HepG2 (cell line): Measurements from ENCODE around the gene ATR. TPM values are rescaled to one million over a fixed set of nuclear protein-coding genes. Genes with fewer than 3 reads are reported as not detected.

Experiments
- ATAD3A ChIP-seq: sonication (generic); formaldehyde crosslinking; IDR thresholded peaks from 2 replicates; pipeline ENCODE4 v1.4.0; 2020; ENCODE audit warnings: missing genetic modification reagents
- GMEB1 ChIP-seq: sonication (generic); formaldehyde crosslinking; IDR thresholded peaks from 2 replicates; pipeline ENCODE4 v1.5.1; 2020; ENCODE audit warnings: missing genetic modification reagents, mild to moderate bottlenecking, borderline replicate concordance
- ISL2 ChIP-seq: sonication (generic); formaldehyde crosslinking; IDR thresholded peaks from 2 replicates; pipeline ENCODE4 v1.5.0; 2020; ENCODE audit warnings: missing genetic modification reagents
- KDM4B ChIP-seq: sonication (generic); formaldehyde crosslinking; IDR thresholded peaks from 2 replicates; pipeline ENCODE4 v1.4.0; 2020; ENCODE audit warnings: missing genetic modification reagents
- KLF6 ChIP-seq: IDR thresholded peaks from 2 replicates; pipeline ENCODE4 v1.8.0; 2016; ENCODE audit warnings: missing biosample characterization, missing genetic modification reagents
- MLX ChIP-seq: IDR thresholded peaks from 2 replicates; pipeline ENCODE4 v1.6.1; 2016
- MXI1 ChIP-seq: IDR thresholded peaks from 3 replicates; pipeline ENCODE4 v1.6.1; 2012; ENCODE audit warnings: low read depth, low read length, inconsistent platforms, borderline replicate concordance
- NBN ChIP-seq: fragments of 450-650 bp; conservative IDR thresholded peaks from 2 replicates; pipeline ENCODE4 v1.6.1; 2017
- PAX8 ChIP-seq: sonication (generic); formaldehyde crosslinking; IDR thresholded peaks from 2 replicates; pipeline ENCODE4 v1.8.0; 2022; ENCODE audit warnings: mild to moderate bottlenecking, missing genetic modification reagents, borderline replicate concordance
- PHF20 ChIP-seq: sonication (generic); formaldehyde crosslinking; IDR thresholded peaks from 2 replicates; pipeline ENCODE4 v1.5.0; 2020; ENCODE audit warnings: mild to moderate bottlenecking, missing genetic modification reagents
- RBFOX2 ChIP-seq: fragments of 200-400 bp; formaldehyde crosslinking; IDR thresholded peaks from 2 replicates; pipeline ENCODE4 v1.6.1; 2017; ENCODE audit warnings: low read depth, mild to moderate bottlenecking, low read length
- RORA ChIP-seq: sonication (generic); formaldehyde crosslinking; IDR thresholded peaks from 2 replicates; pipeline ENCODE4 v1.5.0; 2020; ENCODE audit warnings: mild to moderate bottlenecking, missing genetic modification reagents, moderate library complexity
- SATB2 ChIP-seq: sonication (generic); formaldehyde crosslinking; IDR thresholded peaks from 2 replicates; pipeline ENCODE4 v1.5.0; 2020; ENCODE audit warnings: missing genetic modification reagents
- SRSF1 ChIP-seq: fragments of 200-400 bp; formaldehyde crosslinking; optimal IDR thresholded peaks from 2 replicates; pipeline ENCODE3; 2017; ENCODE audit warnings: mild to moderate bottlenecking, low read depth, low read length, moderate library complexity
- ZKSCAN1 ChIP-seq: fragments of 150-350 bp; IDR thresholded peaks from 2 replicates; pipeline ENCODE4 v1.6.1; 2014; ENCODE audit warnings: low read length
- ZNF326 ChIP-seq: sonication (generic); formaldehyde crosslinking; IDR thresholded peaks from 2 replicates; pipeline ENCODE4 v1.4.0; 2020; ENCODE audit warnings: missing genetic modification reagents, borderline replicate concordance
- ZNF660 ChIP-seq: sonication (generic); formaldehyde crosslinking; IDR thresholded peaks from 2 replicates; pipeline ENCODE4 v1.5.1; 2020; ENCODE audit warnings: mild to moderate bottlenecking, low read depth, missing genetic modification reagents, borderline replicate concordance
- ZNF780A ChIP-seq: sonication (generic); formaldehyde crosslinking; IDR thresholded peaks from 2 replicates; pipeline ENCODE4 v1.8.0; 2022; ENCODE audit warnings: mild to moderate bottlenecking, missing genetic modification reagents, moderate library complexity
- ZSCAN21 ChIP-seq: sonication (generic); formaldehyde crosslinking; IDR thresholded peaks from 2 replicates; pipeline ENCODE4 v1.8.0; 2022; ENCODE audit warnings: mild to moderate bottlenecking, missing genetic modification reagents, moderate library complexity, borderline replicate concordance
- polyA plus RNA-seq, 8 experiments: library from polyadenylated mRNA; depleted of rRNA in 3 of 8; stranded (reverse) in 7 of 8; unstranded in 1 of 8; fragments of >200 nt; fragmentation: Illumina TruSeq in 4 of 8; extraction: Trizol in 4 of 8; gene quantifications; 2 replicates each; pipeline versions ENCODE4 v1.2.1 to v1.2.3, GENCODE V29; 2011 to 2016; ENCODE audit warnings: low read depth in 4 of 8, missing spikeins in 1 of 8, mixed read lengths in 1 of 8; ENCODE audit not compliant: insufficient read depth in 1 of 8
- total RNA-seq, 5 experiments: library from RNA; depleted of rRNA; stranded (reverse); fragments of >200 nt; fragmentation: Illumina TruSeq; extraction: Trizol; gene quantifications; 2 replicates each; pipeline ENCODE4 v1.2.3, GENCODE V29; 2016; ENCODE audit warnings: low read depth in 1 of 5
- TF ChIP-seq, protein P1 (sequence below): sonication (generic); formaldehyde crosslinking; IDR thresholded peaks from 2 replicates; pipeline ENCODE4 v1.4.0; 2020; ENCODE audit warnings: missing genetic modification reagents

Gene ATR
- total and polyA plus RNA-seq, 2 of the 13 experiments (the other 11 are each of a cell fraction or from before 2014, with no cell fraction given), result 6.6 to 17.0 TPM

DNA sequence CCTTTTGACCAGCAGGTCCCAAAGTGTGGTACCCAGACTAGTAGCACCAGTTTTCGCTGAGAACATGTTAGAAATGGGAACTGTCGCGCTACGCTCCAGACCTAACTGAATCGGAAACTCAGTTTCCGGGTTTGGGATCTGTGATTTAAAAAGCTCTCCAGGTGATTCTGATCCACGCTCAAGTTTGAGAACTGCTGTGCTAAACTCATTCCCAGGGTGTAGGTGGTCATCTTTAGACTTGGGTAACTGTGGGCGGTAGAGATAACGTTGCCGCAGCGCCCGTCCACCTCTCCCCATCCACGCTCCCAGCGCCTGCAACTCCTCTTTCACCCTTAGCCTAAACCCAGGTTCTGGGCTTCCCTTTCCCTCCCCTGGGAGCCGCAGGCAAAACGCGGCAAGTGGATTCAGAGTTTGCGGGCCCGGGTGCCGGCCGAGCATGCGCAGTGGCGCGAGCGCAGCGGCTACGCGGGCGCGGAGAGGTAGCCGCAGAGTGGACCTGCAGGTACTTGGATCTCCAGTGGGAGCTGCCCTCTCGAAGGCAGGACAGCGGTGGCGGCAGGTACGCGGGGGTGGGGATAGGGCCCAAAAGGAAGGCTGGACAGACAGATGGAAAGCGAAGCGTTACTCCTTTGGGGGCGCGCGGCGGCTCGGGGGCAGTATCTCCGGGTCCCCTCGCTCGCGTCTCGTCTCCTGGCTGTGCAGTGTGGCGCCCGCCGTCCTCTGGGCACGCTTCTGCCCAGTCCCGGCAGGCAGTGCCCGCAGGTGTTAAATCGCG, 17.6 kb upstream of the ATR start, which contains the start of gene PLS1 (continued):
- no peak for TF ChIP-seq ZNF326 (CRISPR knock-in tag)
- no peak for TF ChIP-seq SRSF1
- TF ChIP-seq MXI1, result no peak
- TF ChIP-seq ZSCAN21, result 0 out of 2 replicates have a peak, but pooled peaks have one; percentile 66
- TF ChIP-seq SATB2 (CRISPR knock-in tag), result no peak
- TF ChIP-seq ZNF660 (CRISPR knock-in tag), result no peak
- peak; percentile 82 for TF ChIP-seq GMEB1
- TF ChIP-seq ATAD3A (CRISPR knock-in tag), result 0 out of 2 replicates have a peak, but pooled peaks have one; percentile 12
- peak; percentile 38; the same call in 1 of the 2 replicates for TF ChIP-seq KDM4B (CRISPR knock-in tag)
- no peak for TF ChIP-seq NBN
- TF ChIP-seq ZKSCAN1, result no peak
- peak; percentile 76 for TF ChIP-seq PHF20 (CRISPR knock-in tag)
- TF ChIP-seq, protein P1, sequence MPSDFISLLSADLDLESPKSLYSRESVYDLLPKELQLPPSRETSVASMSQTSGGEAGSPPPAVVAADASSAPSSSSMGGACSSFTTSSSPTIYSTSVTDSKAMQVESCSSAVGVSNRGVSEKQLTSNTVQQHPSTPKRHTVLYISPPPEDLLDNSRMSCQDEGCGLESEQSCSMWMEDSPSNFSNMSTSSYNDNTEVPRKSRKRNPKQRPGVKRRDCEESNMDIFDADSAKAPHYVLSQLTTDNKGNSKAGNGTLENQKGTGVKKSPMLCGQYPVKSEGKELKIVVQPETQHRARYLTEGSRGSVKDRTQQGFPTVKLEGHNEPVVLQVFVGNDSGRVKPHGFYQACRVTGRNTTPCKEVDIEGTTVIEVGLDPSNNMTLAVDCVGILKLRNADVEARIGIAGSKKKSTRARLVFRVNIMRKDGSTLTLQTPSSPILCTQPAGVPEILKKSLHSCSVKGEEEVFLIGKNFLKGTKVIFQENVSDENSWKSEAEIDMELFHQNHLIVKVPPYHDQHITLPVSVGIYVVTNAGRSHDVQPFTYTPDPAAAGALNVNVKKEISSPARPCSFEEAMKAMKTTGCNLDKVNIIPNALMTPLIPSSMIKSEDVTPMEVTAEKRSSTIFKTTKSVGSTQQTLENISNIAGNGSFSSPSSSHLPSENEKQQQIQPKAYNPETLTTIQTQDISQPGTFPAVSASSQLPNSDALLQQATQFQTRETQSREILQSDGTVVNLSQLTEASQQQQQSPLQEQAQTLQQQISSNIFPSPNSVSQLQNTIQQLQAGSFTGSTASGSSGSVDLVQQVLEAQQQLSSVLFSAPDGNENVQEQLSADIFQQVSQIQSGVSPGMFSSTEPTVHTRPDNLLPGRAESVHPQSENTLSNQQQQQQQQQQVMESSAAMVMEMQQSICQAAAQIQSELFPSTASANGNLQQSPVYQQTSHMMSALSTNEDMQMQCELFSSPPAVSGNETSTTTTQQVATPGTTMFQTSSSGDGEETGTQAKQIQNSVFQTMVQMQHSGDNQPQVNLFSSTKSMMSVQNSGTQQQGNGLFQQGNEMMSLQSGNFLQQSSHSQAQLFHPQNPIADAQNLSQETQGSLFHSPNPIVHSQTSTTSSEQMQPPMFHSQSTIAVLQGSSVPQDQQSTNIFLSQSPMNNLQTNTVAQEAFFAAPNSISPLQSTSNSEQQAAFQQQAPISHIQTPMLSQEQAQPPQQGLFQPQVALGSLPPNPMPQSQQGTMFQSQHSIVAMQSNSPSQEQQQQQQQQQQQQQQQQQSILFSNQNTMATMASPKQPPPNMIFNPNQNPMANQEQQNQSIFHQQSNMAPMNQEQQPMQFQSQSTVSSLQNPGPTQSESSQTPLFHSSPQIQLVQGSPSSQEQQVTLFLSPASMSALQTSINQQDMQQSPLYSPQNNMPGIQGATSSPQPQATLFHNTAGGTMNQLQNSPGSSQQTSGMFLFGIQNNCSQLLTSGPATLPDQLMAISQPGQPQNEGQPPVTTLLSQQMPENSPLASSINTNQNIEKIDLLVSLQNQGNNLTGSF (CRISPR knock-in tag), result 0 out of 2 replicates have a peak, but pooled peaks have one; percentile 52
- TF ChIP-seq MLX (CRISPR knock-in tag), result peak; percentile 89
- peak; percentile 67; the same call in 1 of the 2 replicates for TF ChIP-seq PAX8 (CRISPR knock-in tag)
- peak; percentile 88 for TF ChIP-seq RBFOX2
- peak; percentile 47; the same call in 1 of the 2 replicates for TF ChIP-seq ISL2 (CRISPR knock-in tag)
- 0 out of 2 replicates have a peak, but pooled peaks have one; percentile 55 for TF ChIP-seq ZNF780A
- TF ChIP-seq KLF6, result peak; percentile 32; the same call in 1 of the 2 replicates
- no peak for TF ChIP-seq RORA (CRISPR knock-in tag)
